ENCODE measurements around the gene TNFAIP3.

Gene TNFAIP3

GRCh38 chr6:137921823-137922222 is 54.8 kb downstream of the TNFAIP3 start:
- DNase-seq (ENCODE audit: low spot score) = no peak
- FAIRE-seq = no peak

GRCh38 chr6:137923866-137924653 is 57.0 kb downstream of the TNFAIP3 start:
- FAIRE-seq = no peak
- no peak for DNase-seq (ENCODE audit: low spot score)

DNA sequence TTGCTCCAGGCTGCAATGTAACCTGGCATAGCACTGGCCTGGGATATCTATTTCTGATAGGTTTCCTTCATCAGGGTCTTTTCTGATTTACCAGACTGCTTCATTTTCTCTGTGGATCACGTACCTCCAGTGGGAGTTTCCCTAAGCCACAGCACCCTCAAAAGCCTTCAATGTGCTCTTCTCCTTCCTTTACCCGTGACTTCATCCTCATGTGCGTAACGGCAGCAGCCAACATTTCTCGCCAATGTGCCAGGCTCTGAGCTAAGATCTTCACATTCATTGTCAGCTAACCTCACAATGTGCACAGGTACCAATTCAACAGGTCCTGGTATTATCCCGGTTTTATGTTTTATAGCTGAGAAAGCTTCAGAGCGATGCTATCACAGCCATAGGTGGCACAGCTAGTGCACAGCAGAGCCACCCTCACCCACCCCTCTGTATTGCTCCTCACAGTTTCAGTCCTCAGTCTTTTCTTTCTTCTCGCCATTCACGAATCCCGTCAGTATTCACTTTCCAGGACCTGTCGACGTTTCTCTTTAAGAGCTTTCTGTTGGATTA is 58.2 kb downstream of the TNFAIP3 start:
- no peak for FAIRE-seq
- no peak for DNase-seq (ENCODE audit: low spot score)

GRCh38 chr6:137926207-137926731 is 59.2 kb downstream of the TNFAIP3 start:
- DNase-seq (ENCODE audit: low spot score) (peak; percentile 74), FAIRE-seq (no peak)

GRCh38 chr6:137926985-137927384 is 59.9 kb downstream of the TNFAIP3 start:
- DNase-seq (ENCODE audit: low spot score) = no peak
- no peak for FAIRE-seq

DNA sequence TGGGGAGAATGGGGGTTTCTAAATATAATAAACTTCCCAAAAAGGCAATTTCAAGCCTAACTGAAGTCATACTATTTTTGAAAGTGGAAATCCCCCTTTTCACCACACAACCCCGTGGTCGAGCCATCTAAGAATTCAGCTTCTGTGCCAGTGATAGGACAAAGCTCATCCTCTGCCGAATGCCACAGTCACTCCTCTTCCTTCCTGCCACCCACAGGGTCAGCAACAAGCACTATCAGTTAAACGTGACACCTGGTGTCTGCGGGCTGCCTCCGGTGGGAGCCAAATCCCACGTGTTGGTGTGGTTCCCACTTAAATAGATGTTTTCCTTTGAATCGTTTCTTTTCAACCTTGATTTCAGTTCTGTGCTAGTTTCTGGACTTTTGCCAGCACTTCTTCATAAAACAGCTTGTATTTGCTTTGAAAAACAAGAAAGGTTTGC is 60.7 kb downstream of the TNFAIP3 start:
- FAIRE-seq (no peak), DNase-seq (ENCODE audit: low spot score) (peak; percentile 29)

GRCh38 chr6:137928286-137928685 is 61.2 kb downstream of the TNFAIP3 start:
- DNase-seq (ENCODE audit: low spot score) (no peak), FAIRE-seq (no peak)

DNA sequence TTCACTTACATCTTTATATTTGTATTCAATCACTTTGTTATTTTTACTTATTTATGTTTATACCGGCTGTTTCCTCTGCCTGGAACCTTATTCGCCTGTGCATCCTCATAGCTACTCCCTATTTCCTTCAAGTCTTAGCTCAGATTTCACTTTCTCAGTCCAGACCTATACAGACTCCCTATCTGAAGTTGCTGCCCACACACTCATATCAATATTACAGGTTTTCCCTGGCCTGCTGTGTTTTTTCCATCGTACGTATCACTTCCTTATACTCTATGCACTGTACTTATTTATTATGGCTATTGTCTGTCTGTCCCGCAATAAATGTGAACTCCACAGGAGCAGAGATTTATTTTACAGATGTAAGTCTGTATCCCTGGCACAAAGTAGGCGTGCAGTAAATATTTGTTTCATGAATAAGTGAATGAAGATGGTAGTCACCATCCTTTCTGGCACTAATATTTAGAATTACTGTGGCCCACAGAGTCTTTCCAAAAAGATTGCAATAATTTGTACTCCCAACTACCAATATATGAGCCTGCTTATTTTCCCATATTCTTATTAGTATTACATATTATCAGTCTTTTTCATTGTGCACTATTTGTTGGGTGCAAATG is 64.9 kb downstream of the TNFAIP3 start:
- no peak for DNase-seq (ENCODE audit: low spot score)
- no peak for FAIRE-seq

All from urothelium cell line (cell line).